Measurements from ENCODE around the gene PIK3IP1. TPM values are rescaled to one million over a fixed set of nuclear protein-coding genes. Genes with fewer than 3 reads are reported as not detected.

The PIK3IP1 gene
- total and polyA plus RNA-seq, 10 of the 15 experiments (the other 5 are each of a cell fraction or from before 2014, with no cell fraction given), result 0.77 to 6.5 (median 3.0) TPM

DNA sequence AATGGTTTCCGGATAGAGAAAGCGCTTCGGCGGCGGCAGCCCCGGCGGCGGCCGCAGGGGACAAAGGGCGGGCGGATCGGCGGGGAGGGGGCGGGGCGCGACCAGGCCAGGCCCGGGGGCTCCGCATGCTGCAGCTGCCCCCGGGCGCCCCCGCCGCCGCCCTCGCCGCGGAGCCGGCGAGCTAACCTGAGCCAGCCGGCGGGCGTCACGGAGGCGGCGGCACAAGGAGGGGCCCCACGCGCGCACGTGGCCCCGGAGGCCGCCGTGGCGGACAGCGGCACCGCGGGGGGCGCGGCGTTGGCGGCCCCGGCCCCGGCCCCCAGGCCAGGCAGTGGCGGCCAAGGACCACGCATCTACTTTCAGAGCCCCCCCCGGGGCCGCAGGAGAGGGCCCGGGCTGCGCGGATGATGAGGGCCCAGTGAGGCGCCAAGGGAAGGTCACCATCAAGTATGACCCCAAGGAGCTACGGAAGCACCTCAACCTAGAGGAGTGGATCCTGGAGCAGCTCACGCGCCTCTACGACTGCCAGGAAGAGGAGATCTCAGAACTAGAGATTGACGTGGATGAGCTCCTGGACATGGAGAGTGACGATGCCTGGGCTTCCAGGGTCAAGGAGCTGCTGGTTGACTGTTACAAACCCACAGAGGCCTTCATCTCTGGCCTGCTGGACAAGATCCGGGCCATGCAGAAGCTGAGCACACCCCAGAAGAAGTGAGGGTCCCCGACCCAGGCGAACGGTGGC is 15.7 kb downstream of the PIK3IP1 start:
- ATAC-seq (no peak), FAIRE-seq (no peak), DNase-seq (ENCODE audit: low read depth, low spot score) (no peak)
- H3K4me1 ChIP-seq (ENCODE audit: control insufficient read depth, insufficient read depth, low read length), result no peaks in the 10 kb centered on the region
- ChIA-PET POLR2A (interaction anchor here (0.6 kb wide), 2 partner anchors 116 to 181 kb away, joined by 5 to 6 read pairs; no protein-coding TSS in a partner anchor), RAD21 (ENCODE audit: unreplicated experiment) (no interaction called here), SMC1A (ENCODE audit: uncharacterized antibody, unreplicated experiment) (no interaction called here), CTCF (interaction anchor here (1.1 kb wide), 1 partner anchor 44 kb away, joined by 3 read pairs; no protein-coding TSS in a partner anchor)
- no peaks in the 10 kb centered on the region for H3K9me3 ChIP-seq (replicated peaks; ENCODE audit: control insufficient read depth, insufficient read depth, low read length)
- 97% methylated on average over 43 of the region's 69 CpGs for WGBS (ENCODE audit: insufficient coverage, insufficient replicate concordance, low lambda C conversion rate, missing lambda C conversion rate)
- H2AFZ ChIP-seq (ENCODE audit: control insufficient read depth, low read depth, low read length), result no peak overlapping the region
- H3K27ac ChIP-seq (ENCODE audit: control insufficient read depth, insufficient read depth), result no peak overlapping the region
- H3K4me3 ChIP-seq, result no peak overlapping the region
- H3K27me3 ChIP-seq (replicated peaks in 1 of 2; ENCODE audit: control insufficient read depth in 2 of 2, insufficient read depth in 2 of 2, low read length in 1 of 2), result no peaks in the 10 kb centered on the region
- no peak overlapping the region for H3K9ac ChIP-seq (ENCODE audit: control insufficient read depth, insufficient read depth, low read length)
- in situ Hi-C loops (cut with MboI) (no loop called here), intact Hi-C loops (cut with micrococcal nuclease; ENCODE audit: unreplicated experiment) (no loop called here)
- no peak overlapping the region for H3K4me2 ChIP-seq (ENCODE audit: control insufficient read depth, insufficient read depth)
- H3K79me2 ChIP-seq (ENCODE audit: control insufficient read depth, insufficient read depth, low read length), result no peaks in the 10 kb centered on the region
- H3K36me3 ChIP-seq (ENCODE audit: control insufficient read depth in 2 of 2, insufficient read depth in 2 of 2, low read length in 1 of 2), result peaks cover 26% of the 10 kb centered on the region in 2 experiments
- BruUV-seq (replicated peaks), result no TSS peak
- TF ChIP-seq, protein P1, sequence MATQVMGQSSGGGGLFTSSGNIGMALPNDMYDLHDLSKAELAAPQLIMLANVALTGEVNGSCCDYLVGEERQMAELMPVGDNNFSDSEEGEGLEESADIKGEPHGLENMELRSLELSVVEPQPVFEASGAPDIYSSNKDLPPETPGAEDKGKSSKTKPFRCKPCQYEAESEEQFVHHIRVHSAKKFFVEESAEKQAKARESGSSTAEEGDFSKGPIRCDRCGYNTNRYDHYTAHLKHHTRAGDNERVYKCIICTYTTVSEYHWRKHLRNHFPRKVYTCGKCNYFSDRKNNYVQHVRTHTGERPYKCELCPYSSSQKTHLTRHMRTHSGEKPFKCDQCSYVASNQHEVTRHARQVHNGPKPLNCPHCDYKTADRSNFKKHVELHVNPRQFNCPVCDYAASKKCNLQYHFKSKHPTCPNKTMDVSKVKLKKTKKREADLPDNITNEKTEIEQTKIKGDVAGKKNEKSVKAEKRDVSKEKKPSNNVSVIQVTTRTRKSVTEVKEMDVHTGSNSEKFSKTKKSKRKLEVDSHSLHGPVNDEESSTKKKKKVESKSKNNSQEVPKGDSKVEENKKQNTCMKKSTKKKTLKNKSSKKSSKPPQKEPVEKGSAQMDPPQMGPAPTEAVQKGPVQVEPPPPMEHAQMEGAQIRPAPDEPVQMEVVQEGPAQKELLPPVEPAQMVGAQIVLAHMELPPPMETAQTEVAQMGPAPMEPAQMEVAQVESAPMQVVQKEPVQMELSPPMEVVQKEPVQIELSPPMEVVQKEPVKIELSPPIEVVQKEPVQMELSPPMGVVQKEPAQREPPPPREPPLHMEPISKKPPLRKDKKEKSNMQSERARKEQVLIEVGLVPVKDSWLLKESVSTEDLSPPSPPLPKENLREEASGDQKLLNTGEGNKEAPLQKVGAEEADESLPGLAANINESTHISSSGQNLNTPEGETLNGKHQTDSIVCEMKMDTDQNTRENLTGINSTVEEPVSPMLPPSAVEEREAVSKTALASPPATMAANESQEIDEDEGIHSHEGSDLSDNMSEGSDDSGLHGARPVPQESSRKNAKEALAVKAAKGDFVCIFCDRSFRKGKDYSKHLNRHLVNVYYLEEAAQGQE (IDR thresholded peaks at IDR 0.05; ENCODE audit: low read depth, low read length), result no peak
- TF ChIP-seq, protein P2, sequence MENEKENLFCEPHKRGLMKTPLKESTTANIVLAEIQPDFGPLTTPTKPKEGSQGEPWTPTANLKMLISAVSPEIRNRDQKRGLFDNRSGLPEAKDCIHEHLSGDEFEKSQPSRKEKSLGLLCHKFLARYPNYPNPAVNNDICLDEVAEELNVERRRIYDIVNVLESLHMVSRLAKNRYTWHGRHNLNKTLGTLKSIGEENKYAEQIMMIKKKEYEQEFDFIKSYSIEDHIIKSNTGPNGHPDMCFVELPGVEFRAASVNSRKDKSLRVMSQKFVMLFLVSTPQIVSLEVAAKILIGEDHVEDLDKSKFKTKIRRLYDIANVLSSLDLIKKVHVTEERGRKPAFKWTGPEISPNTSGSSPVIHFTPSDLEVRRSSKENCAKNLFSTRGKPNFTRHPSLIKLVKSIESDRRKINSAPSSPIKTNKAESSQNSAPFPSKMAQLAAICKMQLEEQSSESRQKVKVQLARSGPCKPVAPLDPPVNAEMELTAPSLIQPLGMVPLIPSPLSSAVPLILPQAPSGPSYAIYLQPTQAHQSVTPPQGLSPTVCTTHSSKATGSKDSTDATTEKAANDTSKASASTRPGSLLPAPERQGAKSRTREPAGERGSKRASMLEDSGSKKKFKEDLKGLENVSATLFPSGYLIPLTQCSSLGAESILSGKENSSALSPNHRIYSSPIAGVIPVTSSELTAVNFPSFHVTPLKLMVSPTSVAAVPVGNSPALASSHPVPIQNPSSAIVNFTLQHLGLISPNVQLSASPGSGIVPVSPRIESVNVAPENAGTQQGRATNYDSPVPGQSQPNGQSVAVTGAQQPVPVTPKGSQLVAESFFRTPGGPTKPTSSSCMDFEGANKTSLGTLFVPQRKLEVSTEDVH (IDR thresholded peaks at IDR 0.05; ENCODE audit: low read depth, partially characterized antibody), result no peak
- TF ChIP-seq IRF4 (IDR thresholded peaks at IDR 0.05; ENCODE audit: low read depth, low read length) (no peak), NFXL1 (IDR thresholded peaks at IDR 0.05; ENCODE audit: borderline replicate concordance) (no peak)
- TF ChIP-seq, protein P3, sequence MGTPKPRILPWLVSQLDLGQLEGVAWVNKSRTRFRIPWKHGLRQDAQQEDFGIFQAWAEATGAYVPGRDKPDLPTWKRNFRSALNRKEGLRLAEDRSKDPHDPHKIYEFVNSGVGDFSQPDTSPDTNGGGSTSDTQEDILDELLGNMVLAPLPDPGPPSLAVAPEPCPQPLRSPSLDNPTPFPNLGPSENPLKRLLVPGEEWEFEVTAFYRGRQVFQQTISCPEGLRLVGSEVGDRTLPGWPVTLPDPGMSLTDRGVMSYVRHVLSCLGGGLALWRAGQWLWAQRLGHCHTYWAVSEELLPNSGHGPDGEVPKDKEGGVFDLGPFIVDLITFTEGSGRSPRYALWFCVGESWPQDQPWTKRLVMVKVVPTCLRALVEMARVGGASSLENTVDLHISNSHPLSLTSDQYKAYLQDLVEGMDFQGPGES (IDR thresholded peaks at IDR 0.05), result no peak
- no peaks in the 10 kb centered on the region for H4K20me1 ChIP-seq (ENCODE audit: control insufficient read depth, insufficient read depth)

Data from GM12878 (cell line).